DOHH2 (cell line): ENCODE measurements around the gene ARL15.

Experiments used
- CTCF ChIP-seq: fragments of 200-600 bp; sonication (generic); IDR thresholded peaks from one replicate; pipeline ENCODE4 v1.5.1; 2014; ENCODE audit warnings: antibody characterized with exemption, mild to moderate bottlenecking, low read depth, low read length; ENCODE audit not compliant: poor library complexity, severe bottlenecking
- EZH2phosphoT487 ChIP-seq: fragments of 200-600 bp; sonication (generic); IDR thresholded peaks from 2 replicates; pipeline ENCODE4 v1.6.1; 2017; ENCODE audit warnings: borderline replicate concordance, mild to moderate bottlenecking, antibody characterized with exemption, low read length, moderate library complexity, mixed read lengths

- no peak for TF ChIP-seq CTCF
- no peak for TF ChIP-seq EZH2phosphoT487
Observed at GRCh38 chr5:53834500-53834899, 475.9 kb downstream of the ARL15 start.
